Uterus (tissue), 2 donors: ENCODE data around the gene NABP1.

Source experiments
- POLR2A ChIP-seq, 2 donors: fragments of 450-650 bp; IDR thresholded peaks; one replicate each; pipeline ENCODE4 v1.6.1; 2016; ENCODE audit warnings: antibody characterized with exemption in 2 of 2, mild to moderate bottlenecking in 1 of 2, moderate library complexity in 1 of 2
- TF ChIP-seq, protein P1 (sequence below), 4 experiments: fragments of 200-600 bp in 2 of 4; fragments of 450-650 bp in 2 of 4; sonication (generic) in 2 of 4; IDR thresholded peaks; one replicate each; pipeline ENCODE4 v1.5.1; 2016 to 2019; ENCODE audit warnings: antibody characterized with exemption in 4 of 4, mild to moderate bottlenecking in 2 of 4, moderate library complexity in 1 of 4

- TF ChIP-seq, protein P1, sequence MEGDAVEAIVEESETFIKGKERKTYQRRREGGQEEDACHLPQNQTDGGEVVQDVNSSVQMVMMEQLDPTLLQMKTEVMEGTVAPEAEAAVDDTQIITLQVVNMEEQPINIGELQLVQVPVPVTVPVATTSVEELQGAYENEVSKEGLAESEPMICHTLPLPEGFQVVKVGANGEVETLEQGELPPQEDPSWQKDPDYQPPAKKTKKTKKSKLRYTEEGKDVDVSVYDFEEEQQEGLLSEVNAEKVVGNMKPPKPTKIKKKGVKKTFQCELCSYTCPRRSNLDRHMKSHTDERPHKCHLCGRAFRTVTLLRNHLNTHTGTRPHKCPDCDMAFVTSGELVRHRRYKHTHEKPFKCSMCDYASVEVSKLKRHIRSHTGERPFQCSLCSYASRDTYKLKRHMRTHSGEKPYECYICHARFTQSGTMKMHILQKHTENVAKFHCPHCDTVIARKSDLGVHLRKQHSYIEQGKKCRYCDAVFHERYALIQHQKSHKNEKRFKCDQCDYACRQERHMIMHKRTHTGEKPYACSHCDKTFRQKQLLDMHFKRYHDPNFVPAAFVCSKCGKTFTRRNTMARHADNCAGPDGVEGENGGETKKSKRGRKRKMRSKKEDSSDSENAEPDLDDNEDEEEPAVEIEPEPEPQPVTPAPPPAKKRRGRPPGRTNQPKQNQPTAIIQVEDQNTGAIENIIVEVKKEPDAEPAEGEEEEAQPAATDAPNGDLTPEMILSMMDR (IDR thresholded peaks at IDR 0.05) = no peak
- TF ChIP-seq POLR2A (IDR thresholded peaks at IDR 0.05) = no peak
Observed at GRCh38 chr2:191661097-191661924, 16.6 kb upstream of the NABP1 start.
